ENCODE results near the gene ZBTB39.
"Not testable (repeated sequence)": the region's sequence is repeated elsewhere in the genome, so short reads cannot be mapped to it uniquely, and the experiment has no call there.

Gene ZBTB39

GRCh38 chr12:57005980-57006808, at the start of gene ZBTB39:
Gene ZBTB39 (minus strand): TSS chr12:57006546. CDS start chr12:57004917, 1,629 bp downstream.
- peak; percentile 88 for DNase-seq (ENCODE audit: low read depth, low spot score)

- no peak for DNase-seq (ENCODE audit: low read depth, low spot score)
These were observed 49.5 kb upstream of the ZBTB39 start for GRCh38 chr12:57055824-57056223.

GRCh38 chr12:57053901-57054300, 47.6 kb upstream of the ZBTB39 start:
- not testable (repeated sequence) for DNase-seq (ENCODE audit: low read depth, low spot score)

GRCh38 chr12:57053146-57053545, 46.8 kb upstream of the ZBTB39 start:
- DNase-seq (ENCODE audit: low read depth, low spot score): not testable (repeated sequence)

- no peak for DNase-seq (ENCODE audit: low read depth, low spot score)
These were observed 44.7 kb upstream of the ZBTB39 start for GRCh38 chr12:57051011-57051410.

- peak; percentile 41 for DNase-seq (ENCODE audit: low read depth, low spot score)
These were observed 43.5 kb upstream of the ZBTB39 start, which contains the start of gene MYO1A for GRCh38 chr12:57049890-57050289. Gene MYO1A (minus strand): TSS chr12:57050129. CDS start chr12:57048323, 1,806 bp downstream.

- DNase-seq (ENCODE audit: low read depth, low spot score): no peak
These were observed 42.7 kb upstream of the ZBTB39 start for GRCh38 chr12:57049119-57049446.

GRCh38 chr12:57048423-57049118, 42.2 kb upstream of the ZBTB39 start:
- DNase-seq (ENCODE audit: low read depth, low spot score): no peak

- DNase-seq (ENCODE audit: low read depth, low spot score): no peak
These were observed 41.6 kb upstream of the ZBTB39 start for GRCh38 chr12:57047981-57048380.

- no peak for DNase-seq (ENCODE audit: low read depth, low spot score)
These were observed 40.9 kb upstream of the ZBTB39 start for GRCh38 chr12:57046947-57047890.

GRCh38 chr12:57046086-57046791, 39.9 kb upstream of the ZBTB39 start:
- DNase-seq (ENCODE audit: low read depth, low spot score): no peak

GRCh38 chr12:57044889-57045288, 38.5 kb upstream of the ZBTB39 start:
- DNase-seq (ENCODE audit: low read depth, low spot score): no peak

GRCh38 chr12:57044468-57044867, 38.1 kb upstream of the ZBTB39 start:
- DNase-seq (ENCODE audit: low read depth, low spot score): no peak

GRCh38 chr12:57042695-57043094, 36.3 kb upstream of the ZBTB39 start:
- no peak for DNase-seq (ENCODE audit: low read depth, low spot score)

GRCh38 chr12:57040750-57041149, 34.4 kb upstream of the ZBTB39 start:
- no peak for DNase-seq (ENCODE audit: low read depth, low spot score)

- DNase-seq (ENCODE audit: low read depth, low spot score): no peak
These were observed 33.9 kb upstream of the ZBTB39 start for GRCh38 chr12:57040211-57040610.

GRCh38 chr12:57039016-57039798, 32.9 kb upstream of the ZBTB39 start:
- DNase-seq (ENCODE audit: low read depth, low spot score): no peak

- DNase-seq (ENCODE audit: low read depth, low spot score): no peak
These were observed 30.9 kb upstream of the ZBTB39 start for GRCh38 chr12:57037264-57037663.

GRCh38 chr12:57033431-57033830, 27.1 kb upstream of the ZBTB39 start:
- no peak for DNase-seq (ENCODE audit: low read depth, low spot score)

- no peak for DNase-seq (ENCODE audit: low read depth, low spot score)
These were observed 25.4 kb upstream of the ZBTB39 start for GRCh38 chr12:57031789-57032188.

Measured in astrocyte of the hippocampus (primary cell).